Peyer's patch (tissue), 4 donors: Measurements from ENCODE around the gene MYOZ2.

Experiments used
- POLR2A ChIP-seq, 2 donors: fragments of 450-650 bp; IDR thresholded peaks; one replicate each; pipeline ENCODE4 v1.5.1; 2017; ENCODE audit warnings: antibody characterized with exemption in 2 of 2, mild to moderate bottlenecking in 2 of 2, moderate library complexity in 2 of 2
- TF ChIP-seq, protein P1 (sequence below), 6 experiments: fragments of 450-650 bp in 4 of 6; fragments of 200-600 bp in 2 of 6; sonication (generic) in 1 of 6; IDR thresholded peaks; one replicate each; pipeline ENCODE4 v1.5.1; 2017 to 2019; ENCODE audit warnings: antibody characterized with exemption in 6 of 6, mild to moderate bottlenecking in 3 of 6, moderate library complexity in 1 of 6

DNA sequence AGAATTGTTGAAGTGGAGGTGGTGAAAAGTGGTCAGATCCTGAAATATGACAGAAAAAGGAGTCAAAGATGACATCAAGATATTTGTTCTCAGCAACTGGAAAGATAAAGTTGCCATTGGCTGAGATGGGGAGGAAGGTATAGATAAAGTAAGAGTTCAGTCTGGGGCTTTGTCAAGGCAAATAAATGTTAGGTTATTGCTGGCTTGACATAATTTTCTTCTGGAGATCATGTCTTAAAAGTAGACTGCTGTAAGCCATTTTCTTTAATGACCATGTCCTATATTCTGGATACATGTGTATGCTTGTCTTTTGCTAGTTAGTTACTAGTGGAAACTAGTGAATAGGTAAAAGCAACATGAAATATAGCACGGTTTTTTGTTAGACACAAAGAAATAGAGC lies 82.5 kb downstream of the MYOZ2 start:
- TF ChIP-seq, protein P1, sequence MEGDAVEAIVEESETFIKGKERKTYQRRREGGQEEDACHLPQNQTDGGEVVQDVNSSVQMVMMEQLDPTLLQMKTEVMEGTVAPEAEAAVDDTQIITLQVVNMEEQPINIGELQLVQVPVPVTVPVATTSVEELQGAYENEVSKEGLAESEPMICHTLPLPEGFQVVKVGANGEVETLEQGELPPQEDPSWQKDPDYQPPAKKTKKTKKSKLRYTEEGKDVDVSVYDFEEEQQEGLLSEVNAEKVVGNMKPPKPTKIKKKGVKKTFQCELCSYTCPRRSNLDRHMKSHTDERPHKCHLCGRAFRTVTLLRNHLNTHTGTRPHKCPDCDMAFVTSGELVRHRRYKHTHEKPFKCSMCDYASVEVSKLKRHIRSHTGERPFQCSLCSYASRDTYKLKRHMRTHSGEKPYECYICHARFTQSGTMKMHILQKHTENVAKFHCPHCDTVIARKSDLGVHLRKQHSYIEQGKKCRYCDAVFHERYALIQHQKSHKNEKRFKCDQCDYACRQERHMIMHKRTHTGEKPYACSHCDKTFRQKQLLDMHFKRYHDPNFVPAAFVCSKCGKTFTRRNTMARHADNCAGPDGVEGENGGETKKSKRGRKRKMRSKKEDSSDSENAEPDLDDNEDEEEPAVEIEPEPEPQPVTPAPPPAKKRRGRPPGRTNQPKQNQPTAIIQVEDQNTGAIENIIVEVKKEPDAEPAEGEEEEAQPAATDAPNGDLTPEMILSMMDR (IDR thresholded peaks at IDR 0.05) = no peak
- no peak for TF ChIP-seq POLR2A (IDR thresholded peaks at IDR 0.05)
